ENCODE measurements around the gene NOTUM. TPM values are rescaled to one million over a fixed set of nuclear protein-coding genes. Genes with fewer than 3 reads are reported as not detected.

Gene NOTUM
- total RNA-seq, 1 experiment from 2014 or later, result not detected

- no peak for DNase-seq
- no peak for TF ChIP-seq CTCF (IDR thresholded peaks at IDR 0.05; ENCODE audit: unreplicated experiment)
- H3K27me3 Mint-ChIP-seq (ENCODE audit: unreplicated experiment), result no peaks in the 10 kb centered on the region
- H3K9me3 Mint-ChIP-seq (ENCODE audit: low read depth, unreplicated experiment), result no peaks in the 10 kb centered on the region
- H3K27ac Mint-ChIP-seq (ENCODE audit: unreplicated experiment), result no peak overlapping the region
- no TSS peak for BruUV-seq (replicated peaks)
- CTCF ChIA-PET, result no interaction called here
- peaks cover 36% of the 10 kb centered on the region for H3K36me3 Mint-ChIP-seq (ENCODE audit: insufficient read depth, unreplicated experiment)
- H3K4me1 Mint-ChIP-seq (ENCODE audit: low read depth, unreplicated experiment), result peaks cover 16% of the 10 kb centered on the region
- intact Hi-C loops (cut with micrococcal nuclease; ENCODE audit: unreplicated experiment), result no loop called here
- H3K4me3 Mint-ChIP-seq (ENCODE audit: low read depth, unreplicated experiment), result no peak overlapping the region
Measured at GRCh38 chr17:81939218-81939617, 21.8 kb downstream of the NOTUM start.

- peak overlapping the region; percentile 84 for H3K4me3 Mint-ChIP-seq (ENCODE audit: low read depth, unreplicated experiment)
- no peak for TF ChIP-seq CTCF (IDR thresholded peaks at IDR 0.05; ENCODE audit: unreplicated experiment)
- no peaks in the 10 kb centered on the region for H3K9me3 Mint-ChIP-seq (ENCODE audit: low read depth, unreplicated experiment)
- DNase-seq, result no peak
- H3K36me3 Mint-ChIP-seq (ENCODE audit: insufficient read depth, unreplicated experiment), result peaks cover 70% of the 10 kb centered on the region
- intact Hi-C loops (cut with micrococcal nuclease; ENCODE audit: unreplicated experiment), result no loop called here
- H3K27ac Mint-ChIP-seq (ENCODE audit: unreplicated experiment), result no peak overlapping the region
- peaks cover 16% of the 10 kb centered on the region for H3K4me1 Mint-ChIP-seq (ENCODE audit: low read depth, unreplicated experiment)
- H3K27me3 Mint-ChIP-seq (ENCODE audit: unreplicated experiment), result no peaks in the 10 kb centered on the region
- no TSS peak for BruUV-seq (replicated peaks)
- CTCF ChIA-PET, result no interaction called here
Measured at GRCh38 chr17:81935709-81936084, 25.3 kb downstream of the NOTUM start.

GRCh38 chr17:81934850-81935708, 25.9 kb downstream of the NOTUM start:
- Mint-ChIP-seq H3K4me1 (ENCODE audit: low read depth, unreplicated experiment) (peaks cover 16% of the 10 kb centered on the region), H3K4me3 (ENCODE audit: low read depth, unreplicated experiment) (peak overlapping the region; percentile 84), H3K27ac (ENCODE audit: unreplicated experiment) (no peak overlapping the region), H3K36me3 (ENCODE audit: insufficient read depth, unreplicated experiment) (peaks cover 70% of the 10 kb centered on the region), H3K27me3 (ENCODE audit: unreplicated experiment) (no peaks in the 10 kb centered on the region), H3K9me3 (ENCODE audit: low read depth, unreplicated experiment) (no peaks in the 10 kb centered on the region)
- no peak for TF ChIP-seq CTCF (IDR thresholded peaks at IDR 0.05; ENCODE audit: unreplicated experiment)
- intact Hi-C loops (cut with micrococcal nuclease; ENCODE audit: unreplicated experiment), result no loop called here
- no TSS peak for BruUV-seq (replicated peaks)
- CTCF ChIA-PET, result no interaction called here
- DNase-seq, result no peak

- no peak for DNase-seq
- Mint-ChIP-seq H3K36me3 (ENCODE audit: insufficient read depth, unreplicated experiment) (peaks cover 71% of the 10 kb centered on the region), H3K4me1 (ENCODE audit: low read depth, unreplicated experiment) (peaks cover 16% of the 10 kb centered on the region), H3K9me3 (ENCODE audit: low read depth, unreplicated experiment) (no peaks in the 10 kb centered on the region), H3K4me3 (ENCODE audit: low read depth, unreplicated experiment) (peak overlapping the region; percentile 2), H3K27ac (ENCODE audit: unreplicated experiment) (peak overlapping the region; percentile 37), H3K27me3 (ENCODE audit: unreplicated experiment) (no peaks in the 10 kb centered on the region)
- TF ChIP-seq CTCF (IDR thresholded peaks at IDR 0.05; ENCODE audit: unreplicated experiment), result no peak
- intact Hi-C loops (cut with micrococcal nuclease; ENCODE audit: unreplicated experiment), result no loop called here
- BruUV-seq (replicated peaks), result no TSS peak
- CTCF ChIA-PET, result no interaction called here
Measured at GRCh38 chr17:81934098-81934757, 26.8 kb downstream of the NOTUM start.
